PC-3 (cell line): ENCODE measurements around the gene SELPLG. TPM values are rescaled to one million over a fixed set of nuclear protein-coding genes. Genes with fewer than 3 reads are reported as not detected.

Experiments
- ATAC-seq: fragments of 200-7000 bp; cut with Tn5 transposase; 2 replicates; pipeline ENCODE4 v1.9.1; 2020; ENCODE audit warnings: mild to moderate bottlenecking, moderate library complexity
- Bru-seq: library from RNA; stranded (reverse); fragments of 400-500 nt; gene quantifications from one replicate; lab custom pipeline; 2021; lab: Mats Ljungman, UMichigan
- BruChase-seq, 2 experiments: library from RNA; stranded (reverse); fragments of 400-500 nt; gene quantifications; one replicate each; lab custom pipeline; 2021; lab: Mats Ljungman, UMichigan
- BruUV-seq: library from RNA; stranded (reverse); fragments of 400-500 nt; replicated peaks from 2 replicates; lab custom pipeline; 2021; lab: Mats Ljungman, UMichigan
- CTCF ChIA-PET: fragments of 300-600 bp; sonication (Branson Sonifier 250); formaldehyde crosslinking; loops from one replicate; lab custom pipeline; 2022; ENCODE audit warnings: antibody characterized with exemption; lab: Charles Lee
- POLR2A ChIA-PET: fragments of 300-600 bp; sonication (Branson Sonifier 250); formaldehyde crosslinking; loops from one replicate; lab custom pipeline; 2022; ENCODE audit warnings: antibody characterized with exemption; ENCODE audit not compliant: unreplicated experiment; lab: Charles Lee
- DNase-seq: peaks from one replicate; pipeline ENCODE4 v3.0.0-alpha.2; 2015
- H2AFZ ChIP-seq: fragments of 300-600 bp; sonication (generic); 2 replicates; pipeline ENCODE4 v1.6.0; 2016; ENCODE audit warnings: antibody characterized with exemption, low read length
- H3F3A ChIP-seq: fragments of 300-600 bp; sonication (generic); one replicate; pipeline ENCODE4 v1.6.0; 2017; ENCODE audit warnings: antibody characterized with exemption, low read length, control low read depth, mild to moderate bottlenecking; ENCODE audit not compliant: unreplicated experiment
- H3K27ac ChIP-seq: fragments of 300-600 bp; sonication (generic); 2 replicates; pipeline ENCODE4 v1.5.1; 2016; ENCODE audit warnings: mild to moderate bottlenecking, low read length
- H3K27me3 ChIP-seq: fragments of 300-600 bp; sonication (generic); 2 replicates; pipeline ENCODE4 v1.6.1; 2016; ENCODE audit warnings: low read length, mixed read lengths
- H3K36me3 ChIP-seq: fragments of 300-600 bp; sonication (generic); 2 replicates; pipeline ENCODE4 v1.6.1; 2016; ENCODE audit warnings: low read depth, mixed run types, low read length, mixed read lengths
- H3K4me1 ChIP-seq: fragments of 300-600 bp; sonication (generic); 2 replicates; pipeline ENCODE4 v1.5.1; 2016; ENCODE audit warnings: low read length; ENCODE audit not compliant: insufficient read depth
- H3K4me2 ChIP-seq: fragments of 300-600 bp; sonication (generic); 2 replicates; pipeline ENCODE4 v1.6.0; 2016; ENCODE audit warnings: low read length
- H3K4me3 ChIP-seq: fragments of 300-600 bp; sonication (generic); 2 replicates; pipeline ENCODE4 v1.5.1; 2016; ENCODE audit warnings: mild to moderate bottlenecking, low read length, mixed read lengths
- H3K79me2 ChIP-seq: fragments of 300-600 bp; sonication (generic); 2 replicates; pipeline ENCODE4 v1.6.1; 2017; ENCODE audit warnings: low read length, mixed read lengths
- H3K9ac ChIP-seq: fragments of 300-600 bp; sonication (generic); 2 replicates; pipeline ENCODE4 v1.6.0; 2016; ENCODE audit warnings: mild to moderate bottlenecking, low read length
- H3K9me2 ChIP-seq: fragments of 300-600 bp; sonication (generic); replicated peaks from 2 replicates; pipeline ENCODE4 v1.6.1; 2016; ENCODE audit warnings: mixed run types, low read length, mixed read lengths
- H3K9me3 ChIP-seq: fragments of 300-600 bp; sonication (generic); 2 replicates; pipeline ENCODE4 v1.6.1; 2016; ENCODE audit warnings: low read length, mixed read lengths
- H4K20me1 ChIP-seq: fragments of 300-600 bp; sonication (generic); 2 replicates; pipeline ENCODE4 v1.6.1; 2016; ENCODE audit warnings: low read length, mixed read lengths
- CTCF ChIP-seq: fragments of 300-600 bp; sonication (generic); conservative IDR thresholded peaks from 2 replicates; pipeline ENCODE4 v1.5.1; 2017; ENCODE audit warnings: antibody characterized with exemption, low read depth, mild to moderate bottlenecking, low read length
- EZH2 ChIP-seq: fragments of 300-600 bp; sonication (generic); IDR thresholded peaks from one replicate; pipeline ENCODE4 v1.6.1; 2017; ENCODE audit warnings: antibody characterized with exemption, mild to moderate bottlenecking, low read length; ENCODE audit not compliant: unreplicated experiment
- EZH2phosphoT487 ChIP-seq: fragments of 300-600 bp; sonication (generic); IDR thresholded peaks from 2 replicates; pipeline ENCODE4 v1.6.1; 2018; ENCODE audit warnings: mild to moderate bottlenecking, antibody characterized with exemption, low read length, borderline replicate concordance
- intact Hi-C: fragments of 100-400 bp; cut with micrococcal nuclease; formaldehyde crosslinking; loops from 2 replicates; pipeline ENCODE4 v1.9.0; 2023
- long read RNA-seq: library from polyadenylated mRNA; unstranded; transcript quantifications from one replicate; pipeline ENCODE4 v2.0.0, GENCODE V29; 2021; ENCODE audit not compliant: unreplicated experiment
- total RNA-seq: library from RNA; depleted of rRNA; stranded (reverse); fragments of >200 nt; gene quantifications from 2 replicates; pipeline ENCODE4 v1.2.3, GENCODE V29; 2014; rRNA removed

SELPLG gene
- total RNA-seq (0.63 and 0.73 TPM in 2 replicates), Bru-seq, nascent RNA (percentile 25 among the genes with signal in this experiment), BruChase-seq, experiment 1, labeled RNA remaining after a 6-hour chase (percentile 63 among the genes with signal in this experiment), BruChase-seq, experiment 2, labeled RNA remaining after a 2-hour chase (percentile 49 among the genes with signal in this experiment)
- long read RNA-seq, partial matches to known transcripts = 0 of 1 reads
- long read RNA-seq, other reads (novel, unspliced or antisense) = 1 of 1 reads

GRCh38 chr12:108633534-108634248, at the start of gene SELPLG:
SELPLG (minus strand) TSS chr12:108633894; CDS start chr12:108624307, 9,587 bp downstream.
- H3K36me3 ChIP-seq = no peaks in the 10 kb centered on the region
- no peak within 1 kb of the TSS for H3K9ac ChIP-seq
- no peak within 1 kb of the TSS for H3K4me2 ChIP-seq
- no TSS peak for BruUV-seq
- no peaks in the 10 kb centered on the region for H3K79me2 ChIP-seq
- H3K4me1 ChIP-seq = peaks cover 35% of the 10 kb centered on the region
- ATAC-seq (no peak), DNase-seq (no peak)
- H3K9me3 ChIP-seq = no peaks in the 10 kb centered on the region
- H4K20me1 ChIP-seq = no peaks in the 10 kb centered on the region
- H3K9me2 ChIP-seq = no peaks in the 10 kb centered on the region
- H3K27ac ChIP-seq = no peak within 1 kb of the TSS
- TF ChIP-seq CTCF (no peak), EZH2 (no peak), EZH2phosphoT487 (no peak)
- H3K4me3 ChIP-seq = no peak within 1 kb of the TSS
- H2AFZ ChIP-seq = no peak within 1 kb of the TSS
- ChIA-PET CTCF (no interaction called here), POLR2A (no interaction called here)
- H3F3A ChIP-seq = peaks cover 5% of the 10 kb centered on the region
- intact Hi-C loops = loop anchor here (5.0 kb wide), 1 partner anchor 71 kb away; the partner anchor contains the start of genes ISCU and SART3
- H3K27me3 ChIP-seq = no peaks in the 10 kb centered on the region

- H3K27me3 ChIP-seq = no peaks in the 10 kb centered on the region
- intact Hi-C loops = no loop called here
- H3F3A ChIP-seq = peaks cover 4% of the 10 kb centered on the region
- H3K9me3 ChIP-seq = no peaks in the 10 kb centered on the region
- POLR2A ChIA-PET = no interaction called here
- no peak overlapping the region for H3K4me3 ChIP-seq
- H3K4me2 ChIP-seq = no peak overlapping the region
- H3K27ac ChIP-seq = no peak overlapping the region
- H3K9ac ChIP-seq = no peak overlapping the region
- H3K79me2 ChIP-seq = peaks cover 89% of the 10 kb centered on the region
- no peak for TF ChIP-seq EZH2phosphoT487
- no peak for TF ChIP-seq CTCF
- no peak for TF ChIP-seq EZH2
- H2AFZ ChIP-seq = no peak overlapping the region
- CTCF ChIA-PET = no interaction called here
- ATAC-seq (no peak), DNase-seq (no peak)
- no TSS peak for BruUV-seq
- H4K20me1 ChIP-seq = peaks cover 32% of the 10 kb centered on the region
- H3K9me2 ChIP-seq = no peaks in the 10 kb centered on the region
- peaks cover 19% of the 10 kb centered on the region for H3K36me3 ChIP-seq
- H3K4me1 ChIP-seq = peaks cover 8% of the 10 kb centered on the region; the same call in 1 of the 2 replicates
These were observed 47.6 kb upstream of the SELPLG start for GRCh38 chr12:108681317-108681716.
